ENCODE results near the gene UGP2.

GRCh38 chr2:63819256-63819655 is 22.4 kb upstream of the UGP2 start:
- TF ChIP-seq CTCF (IDR thresholded peaks at IDR 0.05; ENCODE audit: extremely low read depth in 1 of 2, insufficient read depth in 1 of 2, low read depth in 1 of 2, low read length in 2 of 2) (no peak), POLR2A (IDR thresholded peaks at IDR 0.05; ENCODE audit: low read depth, low read length) (no peak), MYC (IDR thresholded peaks at IDR 0.05; ENCODE audit: low read depth, low read length) (no peak), EZH2 (IDR thresholded peaks at IDR 0.05; ENCODE audit: borderline replicate concordance, low read depth, low read length, severe bottlenecking) (no peak), GATA2 (IDR thresholded peaks at IDR 0.05; ENCODE audit: insufficient read depth, insufficient read length, low read depth, low read length) (no peak)
- TF ChIP-seq, protein P1, sequence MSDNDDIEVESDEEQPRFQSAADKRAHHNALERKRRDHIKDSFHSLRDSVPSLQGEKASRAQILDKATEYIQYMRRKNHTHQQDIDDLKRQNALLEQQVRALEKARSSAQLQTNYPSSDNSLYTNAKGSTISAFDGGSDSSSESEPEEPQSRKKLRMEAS (IDR thresholded peaks at IDR 0.05; ENCODE audit: insufficient read depth, insufficient read length): no peak
